Activated CD8-positive, alpha-beta memory T cell treated with anti-CD3 and anti-CD28 coated beads for 24 hours (primary cell): Measurements from ENCODE around the gene VPS37C.

Experiments
- DNase-seq: peaks from one replicate; pipeline ENCODE4 v3.0.0-alpha.2; 2020

VPS37C gene

GRCh38 chr11:61152816-61153592 lies 8.2 kb downstream of the VPS37C start:
- DNase-seq = no peak

GRCh38 chr11:61151545-61152252 lies 9.5 kb downstream of the VPS37C start:
- no peak for DNase-seq

GRCh38 chr11:61150706-61151544 lies 10.3 kb downstream of the VPS37C start:
- no peak for DNase-seq

GRCh38 chr11:61149624-61150615 lies 11.3 kb downstream of the VPS37C start:
- DNase-seq = no peak

DNA sequence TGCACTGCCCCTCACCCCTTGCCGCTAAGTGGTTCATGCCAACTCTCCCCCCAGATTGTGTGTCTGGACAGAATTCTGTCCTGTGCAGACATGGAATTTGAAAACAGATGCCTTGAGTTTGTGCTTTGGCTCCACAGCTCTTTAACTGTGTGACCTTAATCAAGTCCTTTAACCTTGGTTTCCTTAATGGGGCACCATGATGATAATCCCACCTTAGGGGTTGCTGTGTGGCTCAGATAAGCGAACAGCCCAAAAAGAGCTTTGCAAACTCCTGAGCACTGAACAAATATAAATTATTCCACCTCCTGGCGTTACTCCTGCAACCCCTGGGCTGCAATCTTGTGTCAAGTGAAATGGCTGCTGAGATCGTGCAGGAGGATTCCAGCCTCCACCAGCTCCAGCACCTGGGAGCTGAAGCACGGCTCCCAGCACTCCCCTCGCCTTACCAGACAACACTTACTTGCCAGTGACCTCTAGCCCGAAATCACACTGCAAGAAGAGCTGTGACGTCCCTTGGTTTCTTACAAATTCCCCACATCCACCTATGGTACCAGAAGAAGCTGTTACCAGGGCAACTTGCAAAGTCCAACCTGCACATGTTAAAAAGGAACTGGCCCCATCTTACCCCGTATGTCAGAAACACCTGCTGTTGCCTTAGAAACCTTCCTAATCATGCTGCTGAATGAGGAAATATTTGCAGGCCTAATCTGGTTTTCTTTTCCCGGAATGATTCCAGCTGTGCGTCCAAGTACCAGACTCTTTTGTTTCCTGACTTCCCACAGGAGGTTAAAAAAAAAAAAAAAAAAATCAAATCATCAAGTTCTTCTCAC lies 13.2 kb downstream of the VPS37C start:
- no peak for DNase-seq

GRCh38 chr11:61147271-61147670 lies 14.0 kb downstream of the VPS37C start:
- no peak for DNase-seq

GRCh38 chr11:61146416-61146815 lies 14.8 kb downstream of the VPS37C start:
- no peak for DNase-seq

DNA sequence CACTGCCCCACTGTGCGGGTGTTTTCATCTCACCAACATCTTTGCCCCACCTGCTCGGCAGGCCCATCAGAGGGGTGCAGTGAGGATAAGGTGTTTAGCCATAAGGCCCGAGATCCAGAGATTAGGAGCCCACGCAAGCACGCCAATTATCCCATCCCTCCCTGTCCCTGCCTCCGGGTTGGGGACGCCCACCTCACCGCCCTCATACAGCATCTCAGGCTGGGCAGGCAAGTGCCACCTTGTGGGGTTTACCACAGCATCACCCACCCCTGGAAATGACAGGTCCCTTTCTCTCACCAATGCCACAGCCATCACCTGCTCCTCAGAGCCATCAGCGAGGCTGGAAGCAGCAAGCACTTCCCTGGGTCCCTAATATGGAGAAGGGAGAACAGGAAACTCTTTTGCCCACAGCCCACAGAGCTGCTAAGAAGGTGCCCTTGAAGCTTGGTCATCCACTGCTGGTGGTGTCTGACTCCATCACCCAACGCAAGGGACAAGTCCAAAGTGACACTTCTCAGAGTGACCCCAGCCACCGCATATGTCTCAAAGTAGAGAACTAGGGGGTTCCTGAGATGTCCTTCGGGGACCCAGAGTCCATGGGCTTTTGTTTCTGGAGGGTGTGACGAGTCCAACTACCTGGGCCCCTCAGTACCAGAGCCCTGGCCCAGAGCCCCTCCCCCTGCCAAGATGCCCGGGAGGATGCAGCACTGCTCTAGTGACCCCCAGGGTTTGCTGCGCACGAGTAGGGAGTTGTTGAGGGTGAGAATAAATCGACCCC lies 15.8 kb downstream of the VPS37C start:
- DNase-seq = no peak

GRCh38 chr11:61144511-61145179 lies 16.6 kb downstream of the VPS37C start:
- no peak for DNase-seq

- no peak for DNase-seq
Observed at GRCh38 chr11:61142424-61142823, 18.8 kb downstream of the VPS37C start.

- DNase-seq = no peak
Observed at GRCh38 chr11:61141601-61142028, 19.6 kb downstream of the VPS37C start.

DNA sequence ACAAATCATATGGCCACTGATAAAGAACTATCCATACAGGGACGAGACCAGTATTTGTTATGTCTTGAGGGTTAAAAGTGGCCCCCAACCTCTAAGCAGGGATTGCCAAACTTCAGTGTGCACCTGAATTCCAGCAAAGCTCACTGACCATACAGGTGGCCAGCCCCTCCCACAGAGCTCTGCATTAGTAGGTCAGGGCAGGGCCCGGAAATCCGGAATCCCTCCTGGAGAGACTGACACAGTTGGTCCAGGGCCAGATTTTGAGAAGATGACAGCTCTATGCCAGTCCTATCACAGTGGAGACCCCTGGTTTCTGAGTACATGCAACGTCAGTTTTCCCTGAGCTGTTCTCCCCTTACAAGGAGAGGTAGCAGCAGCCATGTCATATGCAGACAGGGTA lies 20.8 kb downstream of the VPS37C start:
- DNase-seq = no peak

- no peak for DNase-seq
Observed at GRCh38 chr11:61139387-61139786, 21.8 kb downstream of the VPS37C start.

DNA sequence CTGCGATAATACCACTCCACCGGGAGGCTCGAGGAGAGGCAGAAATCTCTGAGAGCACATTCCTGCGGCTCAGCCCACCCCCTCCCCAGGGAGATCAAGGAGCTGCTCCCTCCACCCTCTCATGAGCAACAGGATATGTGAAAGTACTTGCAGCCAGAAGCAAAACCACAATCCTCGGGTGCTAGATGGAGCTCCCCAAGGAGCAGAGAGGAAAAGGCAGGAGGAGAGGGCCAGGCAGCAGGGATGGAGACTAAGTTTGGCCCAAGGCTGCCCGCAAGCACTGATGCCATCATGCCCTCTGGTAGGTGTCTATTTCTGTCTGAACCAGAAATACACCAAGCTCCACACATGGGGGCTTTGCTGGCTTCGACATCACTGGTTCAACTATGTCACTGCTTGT lies 22.3 kb downstream of the VPS37C start:
- DNase-seq = no peak

DNA sequence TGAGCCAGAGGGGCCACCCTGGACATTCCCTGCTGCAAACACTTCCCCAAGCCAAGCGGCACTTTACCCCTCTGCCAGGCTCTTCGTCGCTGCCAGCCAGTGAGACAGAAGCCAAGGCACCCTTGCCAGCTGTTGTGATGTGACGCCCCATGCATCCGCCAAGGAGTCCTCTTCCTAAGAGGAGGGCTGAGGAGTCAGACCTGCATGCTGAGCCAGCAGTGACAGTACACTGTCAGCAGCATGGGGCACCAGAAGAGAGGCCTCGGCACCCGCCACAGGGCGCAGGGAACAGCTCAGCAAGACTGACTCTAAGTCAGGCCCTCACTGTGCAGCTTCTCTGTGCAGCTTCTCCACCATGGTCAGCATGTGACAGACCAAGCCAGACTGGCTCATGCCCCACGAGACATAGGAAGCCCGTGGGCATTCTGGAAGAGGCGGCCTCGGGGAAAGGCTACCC lies 26.4 kb downstream of the VPS37C start:
- no peak for DNase-seq

GRCh38 chr11:61133956-61134662 lies 27.1 kb downstream of the VPS37C start:
- no peak for DNase-seq

DNA sequence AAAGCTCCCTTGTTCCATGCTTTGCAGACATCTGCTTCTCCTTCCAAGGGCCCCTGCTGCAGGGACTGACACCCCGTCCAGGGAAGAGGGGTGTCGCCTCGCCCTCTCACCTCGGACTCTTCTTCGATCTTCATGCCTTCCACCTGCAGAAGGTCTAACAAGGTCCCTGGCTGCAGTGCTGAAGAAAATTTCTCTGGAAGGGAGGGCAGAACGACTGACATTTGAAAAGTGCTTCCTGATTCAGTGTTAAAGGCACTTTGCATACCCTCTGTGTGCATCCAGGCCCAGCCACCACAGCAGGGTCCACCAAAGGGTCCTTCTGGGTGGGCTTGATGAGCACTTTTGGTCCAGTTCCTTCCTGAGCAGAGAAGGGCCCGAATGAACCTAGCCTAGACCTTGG lies 28.1 kb downstream of the VPS37C start:
- no peak for DNase-seq

DNA sequence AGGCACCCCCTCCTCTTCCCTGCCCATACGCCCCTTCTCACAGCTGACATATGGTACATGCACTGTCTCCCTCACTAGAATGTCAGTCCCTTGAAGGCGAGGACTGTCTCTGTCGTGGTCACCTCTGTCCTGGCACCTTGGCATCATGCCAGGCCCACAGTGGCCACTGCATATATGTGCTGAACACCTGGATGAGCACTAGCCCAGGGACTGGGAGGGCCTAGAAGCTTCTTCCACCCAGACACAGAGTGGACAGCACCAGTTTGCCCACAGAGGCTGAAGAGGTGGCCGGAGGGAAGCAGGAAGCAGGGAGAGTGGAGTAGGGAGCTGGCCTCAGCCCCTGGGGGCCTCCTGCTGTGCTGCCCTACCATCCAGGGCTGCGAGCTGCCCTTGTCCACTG lies 28.6 kb downstream of the VPS37C start:
- DNase-seq = no peak

GRCh38 chr11:61131998-61132555 lies 29.1 kb downstream of the VPS37C start:
- no peak for DNase-seq
